GM19455 (cell line): ENCODE data around the gene CCL2.

ENCODE experiments used
- ATAC-seq: cut with Tn5 transposase; IDR thresholded peaks from one replicate; pipeline ENCODE4 v1.9.1; 2021; ENCODE audit not compliant: unreplicated experiment

The CCL2 gene

DNA sequence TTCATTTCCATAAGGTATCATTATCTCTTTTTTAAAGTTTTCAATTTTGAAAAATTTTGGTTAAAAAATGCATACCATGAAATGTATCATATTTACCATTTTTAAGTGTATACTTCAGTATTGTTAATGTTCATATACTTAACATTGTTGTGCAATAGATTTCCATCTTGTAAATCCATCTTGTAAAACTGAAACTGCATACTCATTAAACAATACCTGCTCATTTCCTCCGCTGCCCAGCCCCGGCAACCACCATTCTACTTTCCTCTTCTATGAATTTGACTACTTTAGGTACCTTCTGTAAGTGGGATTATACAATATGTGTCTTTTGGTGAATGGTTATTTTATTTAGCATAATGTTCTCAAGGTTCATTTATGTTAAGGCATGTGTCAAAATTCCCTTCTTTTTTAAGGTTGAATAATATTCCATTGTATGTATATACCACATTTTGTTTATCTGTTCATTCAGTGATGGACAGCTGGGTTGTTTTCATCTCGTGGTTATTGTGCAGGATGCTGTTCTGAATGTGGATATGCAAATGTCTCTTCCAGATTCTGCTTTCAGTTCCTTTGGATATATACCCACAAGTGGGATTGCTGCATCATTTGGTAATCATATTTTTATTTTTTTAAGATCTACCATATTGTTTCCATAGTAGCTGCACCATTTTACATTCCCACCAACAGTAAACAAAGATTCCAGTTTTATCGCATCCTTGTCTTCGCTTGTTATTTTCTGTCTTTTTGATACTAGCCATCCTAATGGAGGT lies 6.7 kb downstream of the CCL2 start:
- ATAC-seq: no peak

GRCh38 chr17:34265711-34266110 lies 10.6 kb downstream of the CCL2 start:
- no peak for ATAC-seq

GRCh38 chr17:34269969-34270368 lies 14.9 kb downstream of the CCL2 start, which contains the start of gene CCL7:
CCL7 (plus strand) TSS chr17:34270221; CDS start chr17:34270291, 70 bp downstream.
- ATAC-seq: no peak

- no peak for ATAC-seq
These were observed 20.8 kb downstream of the CCL2 start for GRCh38 chr17:34275881-34276280.

DNA sequence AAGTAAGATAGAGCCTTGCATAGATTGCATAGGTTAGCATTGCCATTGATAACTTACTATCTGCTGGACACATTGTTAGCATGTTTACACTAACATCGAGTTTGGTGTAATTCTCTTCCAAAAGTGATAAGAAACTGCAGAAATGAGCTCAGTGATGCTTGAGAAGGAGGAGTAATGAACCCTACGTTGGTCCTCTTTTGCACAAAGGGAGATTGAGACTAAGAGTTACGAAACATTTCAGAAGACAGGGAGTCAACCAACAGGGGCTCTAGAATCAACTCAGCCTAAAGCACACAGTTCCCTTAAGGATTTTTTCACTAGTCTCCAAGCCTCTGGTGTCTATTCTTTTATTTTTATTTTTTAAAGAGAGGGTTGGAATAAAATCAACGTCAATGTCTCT lies 21.7 kb downstream of the CCL2 start:
- ATAC-seq: no peak

GRCh38 chr17:34283571-34283970 lies 28.5 kb downstream of the CCL2 start:
- no peak for ATAC-seq

GRCh38 chr17:34285286-34285792 lies 30.3 kb downstream of the CCL2 start, which contains the start of gene CCL11:
CCL11 (plus strand) TSS chr17:34285742; CDS start chr17:34285809, 67 bp downstream.
- no peak for ATAC-seq

DNA sequence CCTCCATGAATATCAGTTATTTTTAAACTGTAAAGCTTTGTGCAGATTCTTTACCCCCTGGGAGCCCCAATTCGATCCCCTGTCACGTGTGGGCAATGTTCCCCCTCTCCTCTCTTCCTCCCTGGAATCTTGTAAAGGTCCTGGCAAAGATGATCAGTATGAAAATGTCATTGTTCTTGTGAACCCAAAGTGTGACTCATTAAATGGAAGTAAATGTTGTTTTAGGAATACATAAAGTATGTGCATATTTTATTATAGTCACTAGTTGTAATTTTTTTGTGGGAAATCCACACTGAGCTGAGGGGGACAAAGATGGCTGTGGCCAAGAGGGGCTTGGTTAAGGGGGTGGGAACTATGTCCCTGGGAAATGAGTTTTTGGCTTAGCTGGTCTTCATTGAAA lies 32.8 kb downstream of the CCL2 start:
- no peak for ATAC-seq

- no peak for ATAC-seq
These were observed 35.5 kb downstream of the CCL2 start for GRCh38 chr17:34290586-34290985.

DNA sequence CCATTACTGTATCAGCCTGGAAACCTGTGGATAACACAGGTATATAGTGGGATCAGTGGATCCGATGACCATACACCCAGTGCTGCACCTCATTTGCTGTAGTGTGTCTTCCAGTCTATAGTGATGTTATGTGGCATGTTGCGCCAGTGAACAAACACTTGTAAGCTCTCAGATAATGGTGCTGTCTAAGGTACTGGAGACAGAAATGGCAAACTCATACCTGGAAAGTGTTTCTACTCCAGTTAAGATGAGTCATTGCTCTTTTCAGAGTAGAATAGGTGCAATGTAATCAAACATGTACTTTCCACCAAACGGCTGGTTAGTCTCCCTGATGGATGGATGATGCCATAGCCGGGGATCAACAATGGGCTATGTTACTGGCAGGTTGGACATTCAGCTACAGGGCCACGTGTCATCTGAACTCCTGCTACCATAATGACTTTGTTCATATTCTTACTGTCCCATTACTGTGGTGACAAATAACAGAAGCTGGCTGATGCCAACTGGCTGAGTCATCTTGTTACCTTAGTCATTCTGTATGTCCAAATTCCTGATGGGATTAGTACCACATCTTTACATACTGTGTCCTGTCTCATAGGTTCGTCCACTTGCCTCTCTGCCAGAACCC lies 36.8 kb downstream of the CCL2 start:
- ATAC-seq: no peak

GRCh38 chr17:34299027-34299426 lies 43.9 kb downstream of the CCL2 start:
- no peak for ATAC-seq

DNA sequence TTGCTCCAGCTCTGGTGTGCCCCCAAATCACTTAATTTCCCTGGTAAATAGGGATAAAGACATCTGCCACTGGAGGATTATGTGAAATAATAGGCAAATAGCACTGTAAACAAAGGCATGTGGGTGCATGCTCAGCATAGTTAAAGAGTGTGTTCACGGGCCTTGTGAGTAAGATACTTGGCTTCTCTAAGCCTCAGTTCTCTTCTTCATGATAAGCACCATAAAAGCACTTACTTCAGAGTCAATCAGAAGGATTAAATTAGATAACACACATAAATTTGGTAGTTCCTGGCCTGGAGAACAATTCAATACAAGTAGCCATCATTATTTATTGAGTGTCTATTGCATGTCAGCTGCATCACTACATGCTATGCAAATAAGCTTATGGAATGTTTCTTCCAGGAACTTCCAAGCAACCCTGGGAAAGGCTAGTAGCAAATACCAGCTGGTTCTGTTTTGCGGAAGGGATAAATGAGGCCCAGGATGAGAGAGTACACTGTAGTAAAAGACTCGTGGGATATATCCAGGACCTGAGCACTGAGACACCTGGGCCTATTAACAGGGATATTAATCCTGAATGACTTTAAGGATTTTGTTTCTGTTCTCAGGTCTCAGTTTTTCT lies 45.0 kb downstream of the CCL2 start:
- ATAC-seq: no peak

GRCh38 chr17:34300652-34301370 lies 45.7 kb downstream of the CCL2 start:
- ATAC-seq: no peak

- ATAC-seq: no peak
These were observed 46.9 kb downstream of the CCL2 start for GRCh38 chr17:34301986-34302385.

DNA sequence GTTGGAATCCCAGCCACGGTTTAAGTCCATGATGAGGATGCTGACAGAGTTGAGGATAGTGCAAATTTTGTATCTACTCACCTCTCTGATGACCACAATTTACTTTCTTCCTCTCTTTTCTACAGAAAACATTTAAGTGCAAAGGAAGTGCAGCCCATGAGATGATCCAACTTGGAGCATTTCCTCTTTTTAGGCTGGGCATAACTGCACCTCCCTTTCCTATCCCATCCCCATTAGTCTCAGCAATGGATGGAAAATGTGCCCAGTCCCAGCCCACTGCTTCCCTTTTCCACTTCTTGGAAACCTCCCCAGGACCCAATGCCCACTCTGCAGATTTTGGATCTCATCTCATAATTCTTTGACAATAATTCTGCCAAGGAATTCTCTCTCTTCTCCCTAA lies 47.6 kb downstream of the CCL2 start:
- no peak for ATAC-seq

GRCh38 chr17:34303606-34304005 lies 48.5 kb downstream of the CCL2 start:
- no peak for ATAC-seq

DNA sequence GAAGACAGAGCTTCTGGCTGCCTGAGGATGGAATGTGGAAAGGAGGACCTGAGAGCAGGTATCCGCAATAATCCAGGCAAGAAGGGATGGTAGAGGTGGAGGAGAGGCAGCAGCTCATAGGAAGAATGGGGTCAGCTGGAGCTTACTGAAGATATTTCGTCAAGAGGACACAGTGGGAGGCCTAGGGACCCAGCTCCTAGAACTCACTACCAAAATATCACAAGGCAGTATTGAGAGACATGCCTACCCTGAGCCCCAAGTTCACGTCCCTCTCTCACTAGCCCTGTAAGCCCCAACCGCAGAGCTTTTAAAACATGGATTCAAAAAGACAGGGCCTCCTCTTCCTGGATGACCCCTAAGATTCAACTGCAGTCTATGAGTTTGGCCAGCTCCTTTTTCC lies 50.0 kb downstream of the CCL2 start:
- no peak for ATAC-seq

DNA sequence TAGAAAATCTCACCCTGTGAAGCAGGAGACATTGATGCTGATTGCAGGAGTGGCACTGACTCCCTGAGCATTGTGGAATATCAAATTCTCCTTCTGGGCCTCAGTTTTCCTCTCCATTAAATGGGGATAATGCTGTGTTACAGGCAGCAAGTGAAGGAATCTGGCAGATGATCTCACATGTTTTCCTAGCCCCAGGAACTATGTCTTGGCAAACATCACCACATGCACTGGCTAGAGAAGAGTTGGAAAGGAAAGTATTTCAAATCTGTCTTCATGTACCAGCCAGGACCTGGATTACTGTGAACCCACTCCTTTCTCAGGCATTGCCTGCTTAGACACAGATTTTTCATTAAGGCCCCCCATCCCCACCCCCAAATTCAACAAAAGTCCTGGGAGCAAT lies 50.5 kb downstream of the CCL2 start:
- ATAC-seq: no peak

DNA sequence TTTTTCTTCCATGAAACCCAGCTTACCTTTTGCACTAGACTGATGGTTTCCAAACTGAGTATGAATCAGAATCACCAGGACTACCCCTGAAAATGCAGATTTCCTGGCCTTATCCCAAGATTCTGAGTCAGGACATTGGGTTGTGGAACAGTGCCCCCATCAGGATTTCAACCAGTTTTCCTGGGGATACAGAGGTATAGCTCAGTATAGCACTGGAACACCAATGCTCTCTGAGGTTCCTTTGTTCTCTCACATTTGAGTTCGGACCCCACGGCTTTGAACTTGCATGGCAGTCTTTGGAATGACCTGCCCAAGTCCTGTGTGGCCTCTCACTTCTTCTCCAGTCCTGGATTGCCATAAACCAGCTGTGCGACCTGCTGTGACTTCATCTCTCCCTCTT lies 51.4 kb downstream of the CCL2 start:
- ATAC-seq: no peak
